ENCODE measurements around the gene RSRC1. TPM values are rescaled to one million over a fixed set of nuclear protein-coding genes. Genes with fewer than 3 reads are reported as not detected.

The RSRC1 gene
- total RNA-seq, 1 donor from 2014 or later: 80.5 TPM

GRCh38 chr3:158248261-158248660 is 138.4 kb downstream of the RSRC1 start:
- Histone ChIP-seq H3K79me2 (ENCODE audit: low read depth) (no peaks in the 10 kb centered on the region), H3K27me3 (no peaks in the 10 kb centered on the region), H3F3A (ENCODE audit: low read depth) (no peaks in the 10 kb centered on the region), H3K4me2 (no peak overlapping the region), H4K20me1 (ENCODE audit: low read depth) (no peaks in the 10 kb centered on the region), H3K27ac (no peak overlapping the region), H3K4me1 (no peaks in the 10 kb centered on the region), H3K36me3 (no peaks in the 10 kb centered on the region), H2AFZ (replicated peaks) (no peak overlapping the region), H3K4me3 (no peak overlapping the region), H3K9me3 (ENCODE audit: low read depth) (no peaks in the 10 kb centered on the region), H3K9ac (no peak overlapping the region)
- no peak overlapping the region for H3K4me3 Mint-ChIP-seq
- H3K27ac Mint-ChIP-seq: no peak overlapping the region
- H3K9me3 Mint-ChIP-seq: peaks cover 10% of the 10 kb centered on the region
- DNase-seq (ENCODE audit: low spot score): no peak
- peaks cover 7% of the 10 kb centered on the region for H3K36me3 Mint-ChIP-seq
- peaks cover 2% of the 10 kb centered on the region for H3K27me3 Mint-ChIP-seq (ENCODE audit: insufficient read depth, low read depth)
- no peaks in the 10 kb centered on the region for H3K4me1 Mint-ChIP-seq
- TF ChIP-seq EZH2phosphoT487 (IDR thresholded peaks at IDR 0.05): no peak
- no peak for TF ChIP-seq EZH2 (IDR thresholded peaks at IDR 0.05)
- TF ChIP-seq CTCF (IDR thresholded peaks at IDR 0.05): no peak

GRCh38 chr3:158249183-158249582 is 139.3 kb downstream of the RSRC1 start:
- DNase-seq (ENCODE audit: low spot score): no peak
- peaks cover 2% of the 10 kb centered on the region for H3K27me3 Mint-ChIP-seq (ENCODE audit: insufficient read depth, low read depth)

GRCh38 chr3:158258619-158259018 is 148.7 kb downstream of the RSRC1 start:
- Histone ChIP-seq H3K4me2 (no peak overlapping the region), H3K9ac (no peak overlapping the region), H3F3A (ENCODE audit: low read depth) (no peaks in the 10 kb centered on the region), H2AFZ (replicated peaks) (no peak overlapping the region), H3K27ac (no peak overlapping the region), H3K4me1 (no peaks in the 10 kb centered on the region), H4K20me1 (ENCODE audit: low read depth) (no peaks in the 10 kb centered on the region), H3K79me2 (ENCODE audit: low read depth) (no peaks in the 10 kb centered on the region), H3K36me3 (no peaks in the 10 kb centered on the region), H3K27me3 (no peaks in the 10 kb centered on the region), H3K9me3 (ENCODE audit: low read depth) (no peaks in the 10 kb centered on the region), H3K4me3 (no peak overlapping the region)
- H3K36me3 Mint-ChIP-seq: peaks cover 10% of the 10 kb centered on the region
- H3K4me3 Mint-ChIP-seq: no peak overlapping the region
- no peaks in the 10 kb centered on the region for H3K4me1 Mint-ChIP-seq
- TF ChIP-seq EZH2phosphoT487 (IDR thresholded peaks at IDR 0.05): no peak
- TF ChIP-seq EZH2 (IDR thresholded peaks at IDR 0.05): no peak
- no peak for TF ChIP-seq CTCF (IDR thresholded peaks at IDR 0.05)
- H3K27ac Mint-ChIP-seq: no peak overlapping the region
- peaks cover 36% of the 10 kb centered on the region for H3K9me3 Mint-ChIP-seq
- H3K27me3 Mint-ChIP-seq (ENCODE audit: insufficient read depth, low read depth): no peaks in the 10 kb centered on the region
- DNase-seq (ENCODE audit: low spot score): no peak

More at GRCh38 chr3:158249183-158249582, 139.3 kb downstream of the RSRC1 start:
- no peak overlapping the region for H3K9ac ChIP-seq
- Mint-ChIP-seq H3K4me3 (no peak overlapping the region), H3K36me3 (peaks cover 8% of the 10 kb centered on the region), H3K9me3 (peaks cover 13% of the 10 kb centered on the region), H3K4me1 (no peaks in the 10 kb centered on the region), H3K27ac (no peak overlapping the region)
- no peaks in the 10 kb centered on the region for H3K4me1 ChIP-seq
- TF ChIP-seq EZH2phosphoT487 (IDR thresholded peaks at IDR 0.05) (no peak), CTCF (IDR thresholded peaks at IDR 0.05) (no peak), EZH2 (IDR thresholded peaks at IDR 0.05) (no peak)
- H3K4me2 ChIP-seq: no peak overlapping the region
- no peaks in the 10 kb centered on the region for H3K79me2 ChIP-seq (ENCODE audit: low read depth)
- no peaks in the 10 kb centered on the region for H3K27me3 ChIP-seq
- no peaks in the 10 kb centered on the region for H3K9me3 ChIP-seq (ENCODE audit: low read depth)
- no peaks in the 10 kb centered on the region for H3F3A ChIP-seq (ENCODE audit: low read depth)
- no peak overlapping the region for H2AFZ ChIP-seq (replicated peaks)
- H4K20me1 ChIP-seq (ENCODE audit: low read depth): no peaks in the 10 kb centered on the region
- no peaks in the 10 kb centered on the region for H3K36me3 ChIP-seq
- no peak overlapping the region for H3K27ac ChIP-seq
- no peak overlapping the region for H3K4me3 ChIP-seq

All from neural progenitor cell (in vitro differentiated cells).